Measurements from ENCODE around the gene GNAQ.
"Not testable (repeated sequence)": the region's sequence is repeated elsewhere in the genome, so short reads cannot be mapped to it uniquely, and the experiment has no call there.

The GNAQ gene

DNA sequence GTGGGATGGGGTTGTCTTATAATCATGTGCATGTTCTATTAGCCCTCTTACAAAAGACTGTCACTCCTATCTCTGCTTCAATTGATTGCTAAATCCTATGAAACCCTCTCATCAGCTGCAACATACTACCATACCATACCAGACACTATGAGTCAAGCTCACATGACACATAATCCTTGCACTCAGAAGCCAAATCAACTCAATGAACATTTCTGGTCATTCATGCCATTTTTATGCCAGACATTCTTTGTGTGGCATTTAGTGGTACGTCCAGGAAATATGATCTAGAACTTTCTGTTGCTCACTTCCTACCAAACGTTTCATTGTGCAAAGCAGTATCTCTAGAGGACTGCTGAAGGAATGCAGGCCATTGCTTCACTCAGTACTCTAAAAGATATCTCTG is 224.3 kb downstream of the GNAQ start:
- DNase-seq = peak; percentile 62 to 67

DNA sequence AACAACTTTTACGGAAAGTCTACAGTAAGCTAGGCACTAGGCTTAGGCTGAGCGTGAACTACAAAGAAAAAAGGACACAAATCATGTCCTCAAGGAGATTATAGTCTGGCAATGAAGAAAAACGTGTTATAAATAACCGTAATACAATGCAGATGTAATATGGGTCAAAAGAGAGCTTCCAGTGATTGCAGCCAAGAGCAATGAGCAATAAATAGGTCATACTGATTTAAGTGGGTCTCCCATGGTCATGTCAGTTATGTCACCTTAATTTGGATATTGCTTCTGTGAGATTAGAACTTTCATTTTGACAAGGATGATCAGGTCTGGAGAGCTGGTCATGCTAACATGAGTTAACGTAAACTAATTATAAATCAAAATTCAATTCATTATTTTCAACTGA is 224.9 kb downstream of the GNAQ start:
- no peak for DNase-seq

DNA sequence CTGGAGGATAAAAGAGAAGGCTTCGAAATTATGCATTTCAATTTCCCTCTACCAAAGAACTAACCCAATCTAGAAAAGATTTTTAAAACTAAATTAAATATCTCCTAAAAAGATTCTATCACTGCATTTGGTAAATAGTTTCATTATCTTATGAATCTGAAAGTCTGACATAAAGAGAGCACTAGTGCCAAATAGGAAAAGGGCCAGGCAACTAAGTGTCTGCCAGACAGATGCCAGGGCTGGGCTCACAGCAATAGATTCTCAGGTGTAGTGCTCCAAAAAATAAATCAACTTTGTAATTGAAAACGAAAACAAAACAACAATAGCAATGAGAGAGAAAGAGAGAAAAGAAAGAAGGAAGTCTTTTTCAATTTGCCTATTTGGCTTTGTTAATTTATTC is 225.8 kb downstream of the GNAQ start:
- DNase-seq = no peak

DNA sequence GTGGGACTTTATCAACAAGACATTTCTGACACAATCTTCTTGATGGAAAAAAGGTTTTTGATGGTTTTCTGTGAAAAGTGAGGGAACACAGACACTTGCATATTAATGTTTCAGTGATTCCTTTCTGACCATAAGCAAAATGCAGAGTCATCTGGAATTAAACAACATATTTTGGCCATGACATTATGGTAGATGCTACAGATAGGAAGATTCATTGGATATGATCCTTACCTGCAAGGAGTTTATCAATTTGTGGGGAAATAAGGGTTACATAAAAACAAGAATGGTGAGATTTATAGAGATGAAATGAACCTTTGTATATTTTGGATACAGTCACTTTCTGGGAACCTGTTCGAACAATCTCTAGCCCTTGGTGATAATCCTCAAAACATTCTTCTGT is 228.2 kb downstream of the GNAQ start:
- no peak for DNase-seq

DNA sequence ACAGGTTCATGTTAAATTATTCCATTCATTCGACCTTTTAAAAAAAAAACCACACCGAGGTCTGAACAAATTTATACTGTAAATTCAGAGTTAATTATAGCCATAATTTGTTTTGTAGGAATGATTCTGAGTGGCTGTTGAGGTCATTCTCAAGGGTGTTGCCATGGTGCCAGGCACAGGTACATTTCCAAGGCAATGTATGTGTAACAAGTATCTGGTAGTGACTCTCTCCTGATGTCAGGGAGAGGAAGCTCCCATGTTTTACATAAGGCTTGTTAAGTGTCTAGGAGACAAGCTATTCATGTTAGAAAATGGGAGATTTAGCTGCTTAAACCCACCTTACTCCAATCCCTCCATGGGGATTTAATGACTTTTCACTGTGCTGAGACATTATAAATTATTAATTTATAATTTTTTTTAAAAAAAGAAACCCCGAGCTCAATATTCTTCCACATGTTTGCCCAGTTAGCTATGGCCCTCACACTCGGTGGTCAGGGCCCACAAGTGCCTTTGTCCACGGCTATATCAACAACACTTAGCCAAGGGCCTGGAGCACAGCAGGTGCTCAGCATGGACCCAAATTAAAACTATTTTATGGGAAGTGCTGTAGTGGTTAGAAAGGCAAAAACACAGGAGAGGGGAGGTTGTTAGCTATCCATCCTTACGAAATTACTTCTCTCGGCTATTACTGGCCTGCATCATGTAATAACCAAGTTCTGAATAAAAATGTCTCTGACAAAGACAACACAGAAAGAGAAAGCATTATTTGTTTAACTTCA is 228.9 kb downstream of the GNAQ start:
- no peak for DNase-seq

DNA sequence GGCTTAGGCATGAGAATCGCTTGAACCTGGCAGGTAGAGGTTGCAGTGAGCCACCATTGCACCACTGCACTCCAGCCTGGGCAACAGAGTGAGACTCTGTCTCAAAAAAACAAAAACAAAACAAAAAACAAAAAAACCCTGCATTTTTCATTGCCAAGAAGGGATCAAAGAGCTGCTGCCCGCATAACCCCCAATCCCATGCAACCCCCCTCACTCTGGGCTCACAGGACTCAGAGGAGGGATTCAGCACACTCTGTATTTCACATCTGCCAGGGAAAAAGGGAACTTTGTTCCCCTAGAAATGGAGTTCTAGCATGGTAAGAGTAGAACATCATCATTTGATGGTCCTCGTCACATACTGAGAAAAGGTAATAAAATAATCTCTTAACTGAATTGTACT is 229.5 kb downstream of the GNAQ start:
- DNase-seq = no peak

DNA sequence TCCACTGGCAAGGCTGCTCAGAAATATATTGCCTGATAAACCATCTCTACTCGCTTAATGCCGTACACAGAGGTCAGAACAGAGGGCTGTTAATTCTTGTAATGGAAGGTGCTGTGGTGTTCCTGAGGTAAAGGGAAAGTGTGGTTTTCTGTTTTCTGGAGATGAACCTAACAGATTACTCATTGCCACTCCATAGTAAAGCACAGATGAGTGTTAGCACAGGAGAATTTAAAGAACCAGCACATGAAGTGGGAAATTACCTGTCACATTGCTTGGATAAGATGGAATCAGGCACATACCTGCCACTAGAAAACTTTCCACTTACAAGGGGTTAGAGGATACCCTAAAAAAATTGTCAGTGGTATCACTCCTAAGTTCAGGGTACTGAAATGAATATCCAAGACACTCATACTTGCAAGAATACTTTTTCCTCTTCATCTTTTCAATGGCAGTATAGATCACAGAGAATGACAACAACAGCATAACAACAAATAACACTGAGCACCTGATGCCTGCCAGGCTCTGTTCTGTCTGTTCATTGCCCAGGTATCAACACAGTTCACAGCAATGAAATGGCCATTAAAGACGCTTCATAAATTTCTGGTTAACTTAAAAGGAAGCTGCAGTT is 230.6 kb downstream of the GNAQ start:
- no peak for DNase-seq

DNA sequence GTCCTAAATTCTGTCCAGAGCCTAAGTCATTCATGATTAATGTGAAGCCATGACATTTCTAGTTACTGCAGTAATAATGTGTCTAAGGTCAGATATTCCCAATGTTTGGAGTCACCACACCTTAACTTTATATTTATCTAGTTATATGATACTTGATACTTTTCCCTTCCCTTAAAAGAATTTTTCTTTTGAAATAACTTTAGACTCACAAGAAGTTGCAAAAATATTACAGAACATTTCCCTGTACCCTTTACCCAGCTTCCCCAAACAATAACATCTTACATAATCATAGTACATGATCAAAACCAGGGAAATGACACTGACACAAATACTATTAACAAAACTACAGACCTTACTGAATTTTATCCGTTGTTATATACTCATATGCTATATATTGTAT is 233.5 kb downstream of the GNAQ start:
- no peak for DNase-seq

DNA sequence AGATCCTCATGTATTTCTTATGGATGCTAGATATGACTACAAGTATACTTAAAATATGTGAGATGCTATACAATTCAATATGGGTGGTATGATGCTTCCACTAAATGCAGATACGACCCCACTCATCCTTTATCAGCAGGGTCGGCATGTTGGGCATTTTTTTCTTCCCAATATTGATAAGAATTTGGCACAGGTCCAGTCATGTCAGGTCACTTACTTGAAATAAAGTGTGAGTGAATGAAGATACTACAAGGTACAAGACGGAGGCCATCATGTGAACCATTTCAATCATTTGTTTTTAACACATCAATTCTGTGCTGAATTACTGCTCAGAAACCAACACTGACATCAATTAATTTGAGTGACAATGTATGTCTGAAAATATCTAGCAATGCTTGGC is 236.6 kb downstream of the GNAQ start:
- DNase-seq = no peak

DNA sequence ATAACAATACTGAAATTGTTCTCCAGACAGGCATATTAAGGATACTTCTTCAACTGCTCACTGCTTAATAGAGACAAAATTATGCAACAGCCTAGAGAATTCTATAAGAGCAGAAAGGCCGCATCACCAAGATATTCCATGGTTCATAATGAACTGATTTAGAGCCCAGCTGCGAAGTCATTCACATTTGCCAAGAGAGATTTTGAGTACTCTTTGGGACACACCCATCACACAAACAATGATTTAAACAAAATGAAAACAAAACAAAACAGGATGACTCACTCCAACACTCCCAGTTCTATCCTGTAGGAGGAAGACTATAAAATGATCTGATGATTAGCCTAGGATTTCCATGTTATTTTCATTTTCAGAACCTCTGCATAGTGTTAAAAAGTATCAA is 237.8 kb downstream of the GNAQ start:
- DNase-seq = no peak

DNA sequence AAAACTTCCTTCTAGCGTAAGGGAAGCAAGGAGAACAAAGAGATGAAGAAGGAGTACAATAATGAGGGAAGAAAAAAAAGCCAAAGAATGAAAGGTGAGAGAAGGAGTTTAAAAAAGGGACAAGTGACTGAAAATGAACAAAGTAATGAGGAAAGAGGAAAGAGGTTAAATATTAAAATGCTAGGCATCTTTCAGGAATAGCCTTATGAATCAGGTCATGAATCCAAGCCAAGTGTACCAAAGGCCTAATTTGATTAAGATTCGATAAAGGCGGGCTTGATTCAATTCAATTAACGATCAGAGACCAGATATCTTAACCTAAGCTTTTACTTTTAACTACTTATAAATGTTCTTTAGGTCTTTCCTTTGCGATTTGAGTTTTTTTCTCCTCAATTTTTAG is 241.7 kb downstream of the GNAQ start:
- DNase-seq = no peak

DNA sequence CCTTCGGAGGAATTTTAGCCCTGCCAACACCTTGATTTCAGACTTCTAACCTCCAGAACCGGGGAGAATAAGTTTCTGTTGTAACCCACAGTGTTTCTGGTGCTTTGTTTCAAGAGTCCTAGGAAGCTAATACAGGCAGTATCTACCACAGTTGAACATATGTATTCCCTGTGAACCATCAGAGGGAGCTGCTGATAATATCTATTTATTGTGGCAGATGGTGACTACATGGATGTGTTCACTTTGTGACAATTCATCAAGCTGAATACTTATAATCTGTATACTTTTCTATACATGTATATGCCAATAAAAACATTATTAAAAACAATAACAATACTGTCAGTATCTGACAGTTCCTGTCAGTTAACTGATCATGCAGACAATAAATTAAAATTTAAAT is 246.3 kb downstream of the GNAQ start:
- DNase-seq = no peak

DNA sequence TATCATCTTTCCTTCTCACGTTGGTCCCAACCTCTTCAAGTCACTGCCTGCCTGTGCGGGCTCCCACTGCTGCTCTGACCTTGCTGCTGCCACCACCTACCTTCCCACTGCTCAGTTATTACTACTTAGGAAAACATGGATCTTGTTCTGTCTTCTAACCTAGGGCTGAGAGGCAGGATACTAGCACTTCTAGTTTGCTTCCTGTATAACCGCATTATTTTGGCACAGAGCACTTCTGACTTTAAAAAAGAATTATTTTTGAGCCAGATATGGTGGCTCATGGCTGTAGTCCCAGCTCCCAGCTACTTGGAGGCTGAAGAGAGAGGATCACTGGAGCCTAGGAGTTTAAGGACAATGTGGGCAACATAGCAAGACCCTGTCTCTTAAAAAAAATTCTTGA is 248.1 kb downstream of the GNAQ start:
- no peak for DNase-seq

DNA sequence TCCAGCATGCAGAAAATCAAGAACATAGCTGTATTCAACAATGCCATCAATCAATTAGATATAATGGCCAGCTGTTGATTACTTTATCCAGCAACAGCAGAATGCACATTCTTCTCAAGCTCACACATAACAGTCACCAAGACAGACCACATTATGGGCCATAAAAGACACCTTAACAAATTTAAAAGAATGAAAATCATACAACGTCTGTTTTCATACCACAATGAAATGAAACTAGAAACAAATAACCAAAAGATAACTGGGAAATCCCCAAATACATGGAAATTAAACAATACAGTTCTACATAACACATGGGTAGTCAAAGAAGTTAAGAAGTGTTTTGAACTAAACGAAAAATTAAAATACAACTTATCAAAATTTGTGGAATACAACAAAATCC is 252.6 kb downstream of the GNAQ start:
- no peak for DNase-seq

DNA sequence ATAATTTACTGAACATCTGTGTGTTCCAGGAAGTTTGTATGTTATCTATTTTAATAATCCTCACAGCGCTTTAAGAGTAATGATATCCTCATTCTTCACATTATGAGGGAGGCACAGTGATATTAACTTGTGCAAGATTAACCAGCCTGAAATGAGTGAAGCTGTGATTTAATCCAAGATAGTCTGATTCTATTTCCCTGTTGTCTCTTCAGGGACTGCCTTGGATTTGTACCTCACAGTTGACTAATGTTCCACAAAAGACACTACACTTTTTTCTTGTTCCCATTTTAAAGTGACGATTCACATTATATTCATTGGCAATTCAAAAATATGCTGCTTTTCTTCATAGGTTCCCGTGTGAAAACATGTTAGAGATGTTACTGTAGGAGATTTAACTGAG is 258.2 kb downstream of the GNAQ start:
- DNase-seq = no peak

DNA sequence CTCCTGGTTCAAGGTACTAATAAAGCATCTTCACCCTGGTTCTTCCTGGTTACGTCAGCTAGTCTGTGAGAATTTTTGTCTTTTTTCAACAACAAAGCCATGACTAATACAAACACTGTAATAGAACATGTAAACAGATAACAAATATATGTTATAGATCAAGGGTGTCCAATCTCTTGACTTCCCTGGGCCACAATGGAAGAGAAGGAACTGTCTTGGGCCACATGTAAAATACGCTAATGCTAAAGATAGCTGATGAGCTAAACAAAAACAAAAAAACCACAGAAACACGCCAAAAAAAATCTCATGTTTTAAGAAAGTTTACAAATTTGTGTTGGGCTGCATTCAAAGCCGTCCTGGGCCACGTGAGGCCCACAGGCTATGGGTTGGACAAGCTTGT is 259.0 kb downstream of the GNAQ start:
- no peak for DNase-seq

DNA sequence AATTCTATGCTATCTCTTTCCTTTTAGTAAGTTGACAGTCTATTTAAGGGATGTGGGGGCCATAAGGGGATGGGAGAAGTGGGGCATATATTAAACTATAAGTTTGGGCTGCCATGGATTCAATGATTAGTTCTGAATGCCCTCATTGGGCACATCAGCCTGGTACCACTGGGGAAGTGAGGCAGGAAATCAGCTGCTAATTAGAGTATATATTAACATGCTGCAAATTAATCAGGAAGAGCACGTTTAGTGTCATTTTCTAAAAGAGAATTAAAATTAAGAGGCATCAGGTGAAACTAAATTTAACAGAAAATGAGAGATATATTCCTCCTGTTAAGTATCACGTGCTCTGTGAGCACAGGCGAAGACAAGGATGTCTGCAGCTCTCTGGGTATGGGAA is 260.4 kb downstream of the GNAQ start:
- DNase-seq = no peak

DNA sequence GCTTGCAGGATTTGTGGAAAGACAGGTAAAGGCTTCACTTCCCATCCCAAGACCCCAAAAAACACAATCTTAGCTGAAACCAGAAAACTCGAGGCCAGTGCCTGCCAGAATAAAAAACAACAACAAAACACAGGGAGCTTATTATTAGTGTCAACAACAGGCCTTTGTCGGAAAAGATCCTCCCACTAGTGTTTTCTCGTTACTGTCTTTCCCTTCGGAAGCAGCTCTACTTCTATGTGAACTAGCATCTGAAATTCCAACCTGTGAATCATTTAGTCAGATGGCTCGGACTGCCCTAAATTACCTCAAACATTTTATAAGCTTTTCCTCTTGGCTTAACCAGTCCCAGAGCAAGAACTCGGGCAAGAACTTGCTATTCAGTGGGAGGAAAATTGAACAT is 261.3 kb downstream of the GNAQ start:
- DNase-seq = no peak

DNA sequence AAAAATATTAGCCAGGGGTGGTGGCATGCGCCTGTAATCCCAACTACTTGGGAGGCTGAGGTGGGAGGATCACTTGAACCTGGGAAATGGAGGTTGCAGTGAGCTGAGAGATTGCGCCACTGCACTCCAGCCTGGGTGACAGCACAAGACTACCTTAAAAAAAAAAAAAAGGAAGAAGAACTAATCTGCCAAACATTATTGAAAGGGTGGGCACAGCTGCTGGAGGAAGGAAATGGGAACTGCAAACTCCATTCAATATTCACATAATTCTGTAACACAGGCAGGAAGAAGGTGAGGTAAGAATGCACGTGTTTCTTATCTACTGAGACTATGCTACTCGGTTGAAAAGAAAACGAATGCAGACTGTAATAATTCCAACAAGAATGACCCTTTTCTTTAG is 262.4 kb downstream of the GNAQ start:
- DNase-seq = peak; percentile 70 to 74

DNA sequence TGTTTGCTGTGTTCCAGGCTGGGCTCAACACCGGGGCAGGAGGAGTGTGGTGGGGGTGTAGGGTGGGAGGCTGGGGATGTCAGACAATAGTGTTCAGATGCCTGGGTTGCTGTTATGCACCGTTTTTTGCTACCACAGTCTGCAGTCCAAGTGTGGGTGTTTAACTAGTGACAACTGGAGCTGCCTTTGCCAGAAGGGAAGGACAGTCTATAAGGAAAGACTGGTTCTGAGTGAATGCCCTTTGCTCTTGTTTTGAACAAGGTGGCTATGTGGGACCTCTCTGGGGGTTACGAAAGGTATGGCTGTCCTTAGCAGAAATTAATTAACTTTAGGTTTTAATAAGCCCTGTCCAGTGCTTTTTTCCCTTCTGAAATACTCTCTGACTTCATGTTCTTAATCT is 265.0 kb downstream of the GNAQ start:
- no peak for DNase-seq

DNA sequence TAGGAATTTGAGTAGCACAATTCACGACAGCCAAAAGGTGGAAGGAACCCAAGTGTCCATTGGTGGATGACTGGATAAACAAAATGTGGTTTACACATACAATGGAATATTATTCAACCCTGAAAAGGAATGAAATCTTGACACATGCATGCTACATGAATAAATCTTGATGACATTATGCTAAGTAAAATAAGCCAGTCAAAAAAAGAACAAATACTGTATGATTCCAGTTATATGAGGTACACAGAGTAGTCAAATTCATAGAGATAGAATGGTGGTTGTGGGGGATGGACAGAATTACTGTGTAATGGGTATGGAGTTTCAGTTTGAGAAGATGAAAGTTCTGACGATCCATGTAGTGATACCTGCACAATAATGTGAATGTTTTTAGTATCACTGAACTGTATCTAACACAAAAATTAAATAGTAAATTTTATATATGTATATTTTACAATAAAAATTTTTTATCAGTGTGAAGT is 265.8 kb downstream of the GNAQ start:
- no peak for DNase-seq

DNA sequence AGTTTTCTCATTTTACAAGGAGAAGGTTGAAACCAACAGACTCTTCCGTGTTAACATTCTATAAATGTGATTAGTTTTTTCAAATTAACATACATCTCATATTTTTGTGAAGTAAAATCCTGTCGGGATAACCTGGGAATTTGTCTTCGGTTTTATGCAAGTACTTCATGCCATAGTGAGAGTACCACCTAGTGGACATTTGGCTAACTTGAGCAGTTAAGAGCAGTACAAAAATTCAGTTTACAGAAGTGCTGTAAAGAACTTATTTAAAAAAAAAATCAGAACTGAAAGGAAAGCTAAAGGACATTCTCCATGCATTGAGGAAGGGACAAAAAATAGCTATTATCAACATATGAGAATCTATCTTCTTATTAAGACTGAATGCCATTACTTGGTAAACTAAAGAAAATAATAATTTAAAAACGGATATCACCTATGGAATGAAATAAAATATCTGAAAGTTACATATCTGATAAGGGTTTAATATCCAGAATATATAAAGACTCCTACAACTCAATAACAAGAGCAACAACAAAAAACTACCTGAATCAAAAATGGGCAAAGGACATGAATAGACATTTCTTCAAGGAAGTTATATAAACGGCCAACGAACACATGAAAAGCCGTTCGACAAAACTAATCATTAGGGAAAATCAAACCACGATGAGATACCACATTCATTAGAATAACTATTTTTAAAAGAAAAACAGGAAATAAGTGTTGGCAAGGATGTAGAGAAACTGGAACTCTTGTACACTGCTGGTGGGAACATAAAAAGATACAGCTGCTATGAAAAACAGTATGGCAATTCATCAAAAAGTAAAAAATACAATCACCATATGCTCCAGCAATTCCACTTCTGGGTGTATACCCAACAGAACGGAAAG is 266.5 kb downstream of the GNAQ start:
- DNase-seq = peak; percentile 38 to 63

DNA sequence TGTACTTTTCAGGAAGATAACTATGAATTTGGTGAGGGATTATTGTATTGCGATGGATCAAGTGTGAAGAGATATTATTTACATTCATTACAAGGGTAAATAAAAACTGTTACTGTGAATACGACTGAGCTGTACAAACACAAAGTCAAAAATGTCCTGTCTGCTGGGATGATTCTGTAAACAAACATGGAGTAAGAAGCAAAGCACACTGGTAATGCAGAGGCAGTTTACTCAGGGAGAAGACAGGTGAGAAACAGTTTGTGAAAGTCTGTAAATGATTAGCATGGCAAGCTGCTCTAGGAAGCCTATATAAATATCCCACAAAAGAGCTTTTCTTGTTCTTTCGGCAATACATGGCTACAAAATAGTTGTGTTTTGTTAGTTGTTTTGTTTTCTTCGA is 268.0 kb downstream of the GNAQ start:
- DNase-seq = no peak

DNA sequence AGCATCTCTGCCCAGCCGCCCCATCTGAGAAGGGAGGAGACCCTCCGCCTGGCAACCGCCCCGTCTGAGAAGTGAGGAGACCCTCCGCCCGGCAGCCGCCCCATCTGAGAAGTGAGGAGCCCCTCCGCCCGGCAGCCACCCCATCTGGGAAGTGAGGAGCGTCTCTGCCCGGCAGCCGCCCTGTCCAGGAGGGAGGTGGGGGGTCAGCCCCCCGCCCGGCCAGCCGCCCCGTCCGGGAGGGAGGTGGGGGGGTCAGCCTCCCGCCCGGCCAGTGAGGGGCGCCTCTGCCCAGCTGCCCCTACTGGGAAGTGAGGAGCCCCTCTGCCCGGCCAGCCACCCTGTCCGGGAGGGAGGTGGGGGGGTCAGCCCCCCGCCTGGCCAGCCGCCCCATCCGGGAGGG is 270.7 kb downstream of the GNAQ start:
- DNase-seq = not testable (repeated sequence)

Measured in AML-193 (cell line).